HAP-1 (cell line): Measurements from ENCODE around the gene TBRG4.

ENCODE experiments used
- DNase-seq, 2 experiments: peaks; one replicate each; pipeline ENCODE4 v3.0.0-alpha.2; 2016 to 2020; ENCODE audit warnings: low spot score in 2 of 2
- H3K27me3 ChIP-seq: fragments of 250-450 bp; sonication (Bioruptor Pico); 2 replicates; pipeline ENCODE4 v1.5.1; 2020; ENCODE audit warnings: low read depth, mild to moderate bottlenecking, moderate library complexity
- H3K36me3 ChIP-seq: fragments of 250-450 bp; sonication (Bioruptor Pico); replicated peaks from 2 replicates; pipeline ENCODE4 v1.5.1; 2020; ENCODE audit warnings: mild to moderate bottlenecking
- H3K4me1 ChIP-seq: fragments of 250-450 bp; sonication (Bioruptor Pico); 2 replicates; pipeline ENCODE4 v1.5.1; 2020; ENCODE audit warnings: mild to moderate bottlenecking
- H3K4me3 ChIP-seq: fragments of 250-450 bp; sonication (Bioruptor Pico); 2 replicates; pipeline ENCODE4 v1.5.1; 2020; ENCODE audit warnings: mild to moderate bottlenecking, moderate library complexity
- H3K9me3 ChIP-seq: fragments of 250-450 bp; sonication (Bioruptor Pico); 2 replicates; pipeline ENCODE4 v1.5.1; 2020; ENCODE audit warnings: mild to moderate bottlenecking, moderate library complexity
- in situ Hi-C: fragments of 300-500 bp; cut with MboI; formaldehyde crosslinking; loops from 3 replicates; pipeline ENCODE4 v1.14.3; 2020; ENCODE audit warnings: low sequenced_read_pairs, inconsistent platforms, mixed read lengths

TBRG4 gene

DNA sequence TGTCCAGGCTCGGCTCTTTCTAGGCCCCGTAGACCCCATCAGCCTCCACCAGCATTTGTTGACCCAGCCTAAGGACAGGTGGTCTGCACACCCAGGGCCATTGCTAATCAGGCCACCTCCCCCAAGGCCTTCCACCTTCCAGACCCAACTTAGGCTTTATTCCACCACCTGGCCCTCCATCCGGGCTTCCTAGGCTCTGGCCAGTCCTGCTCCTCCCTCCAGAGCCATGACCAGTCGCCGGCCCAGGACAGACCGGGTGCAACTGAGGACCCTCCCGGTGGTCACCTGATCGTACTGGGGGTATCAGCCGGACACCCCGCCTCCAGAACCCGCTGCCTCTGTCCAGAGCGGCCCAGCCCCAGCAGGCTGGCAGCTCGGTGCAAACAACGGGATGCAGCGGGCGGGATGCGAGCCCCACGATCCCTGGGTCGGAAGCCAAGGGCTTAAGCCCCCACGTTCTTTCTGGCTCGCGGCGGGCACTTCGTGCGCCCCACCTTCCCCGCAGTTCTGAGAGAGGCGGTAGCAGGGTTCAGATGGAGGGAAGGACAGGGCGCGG, 23.3 kb downstream of the TBRG4 start:
- H3K4me3 ChIP-seq, result no peak overlapping the region

DNA sequence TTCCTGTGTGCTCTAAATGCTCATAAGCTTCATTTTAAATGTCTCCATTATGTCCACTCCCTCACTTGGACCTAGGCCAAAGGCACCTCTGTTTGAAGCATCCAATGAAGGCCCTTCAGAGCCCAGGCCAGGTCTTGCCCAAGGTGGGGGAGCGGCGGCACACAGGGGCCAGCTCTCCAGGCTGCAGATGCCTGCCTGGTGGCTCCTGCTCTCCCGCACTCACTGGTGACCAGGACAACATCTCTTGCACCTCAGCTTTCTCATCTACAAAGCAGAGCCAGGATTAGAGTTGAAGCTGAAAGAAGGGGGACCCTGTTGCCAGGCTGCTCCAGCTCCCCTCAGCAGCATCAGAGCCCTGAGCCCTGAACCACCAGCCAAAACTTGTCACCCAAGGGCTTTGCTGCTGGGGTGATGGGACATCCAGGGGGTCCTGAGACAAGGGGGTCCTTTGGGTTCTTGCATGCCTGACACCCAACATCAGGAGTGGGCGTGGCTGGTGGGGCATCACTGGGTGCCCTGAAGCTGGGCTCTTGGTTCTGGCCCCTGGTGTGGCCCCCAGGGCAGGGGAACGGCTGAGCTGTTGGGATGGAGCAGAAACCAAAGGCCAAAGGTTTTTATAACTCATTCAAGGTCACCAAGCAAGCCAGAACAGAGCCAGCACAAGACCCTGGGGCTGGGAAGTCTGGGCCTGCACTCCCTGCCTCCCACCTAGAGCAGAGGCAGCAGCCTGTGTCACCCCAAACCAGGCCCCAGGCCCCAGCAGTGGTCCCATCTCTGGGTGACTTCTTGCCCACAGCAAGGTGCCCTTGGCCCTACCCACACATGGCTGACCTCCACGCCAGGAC, 24.0 kb downstream of the TBRG4 start:
- Histone ChIP-seq H3K4me1 (0 out of 2 replicates have a peak, but pooled peaks cover 3% of the 10 kb centered on the region), H3K27me3 (0 out of 2 replicates have a peak, but pooled peaks cover 4% of the 10 kb centered on the region), H3K9me3 (no peaks in the 10 kb centered on the region), H3K4me3 (no peak overlapping the region), H3K36me3 (no peaks in the 10 kb centered on the region)
- in situ Hi-C loops, result no loop called here
- no peak for DNase-seq

More for the DNA sequence above, 23.3 kb downstream of the TBRG4 start:
- in situ Hi-C loops, result no loop called here
- Histone ChIP-seq H3K4me1 (0 out of 2 replicates have a peak, but pooled peaks cover 6% of the 10 kb centered on the region), H3K27me3 (0 out of 2 replicates have a peak, but pooled peaks cover 4% of the 10 kb centered on the region), H3K36me3 (no peaks in the 10 kb centered on the region), H3K9me3 (no peaks in the 10 kb centered on the region)
- no peak for DNase-seq

- H3K27me3 ChIP-seq, result 0 out of 2 replicates have a peak, but pooled peaks cover 4% of the 10 kb centered on the region
- in situ Hi-C loops, result no loop called here
- no peaks in the 10 kb centered on the region for H3K4me1 ChIP-seq
- no peaks in the 10 kb centered on the region for H3K36me3 ChIP-seq
- DNase-seq, result no peak
- no peak overlapping the region for H3K4me3 ChIP-seq
- no peaks in the 10 kb centered on the region for H3K9me3 ChIP-seq
Measured at GRCh38 chr7:45086331-45087065, 25.0 kb downstream of the TBRG4 start.

- H3K9me3 ChIP-seq, result no peaks in the 10 kb centered on the region
- in situ Hi-C loops, result no loop called here
- H3K4me3 ChIP-seq, result no peak overlapping the region
- no peak for DNase-seq
- 0 out of 2 replicates have a peak, but pooled peaks cover 4% of the 10 kb centered on the region for H3K27me3 ChIP-seq
- H3K4me1 ChIP-seq, result no peaks in the 10 kb centered on the region
- H3K36me3 ChIP-seq, result no peaks in the 10 kb centered on the region
Measured at GRCh38 chr7:45085619-45086200, 25.8 kb downstream of the TBRG4 start.

GRCh38 chr7:45084901-45085618, 26.4 kb downstream of the TBRG4 start:
- no peak for DNase-seq
- no peaks in the 10 kb centered on the region for H3K36me3 ChIP-seq
- H3K4me1 ChIP-seq, result no peaks in the 10 kb centered on the region
- no peak overlapping the region for H3K4me3 ChIP-seq
- no peaks in the 10 kb centered on the region for H3K9me3 ChIP-seq
- in situ Hi-C loops, result no loop called here
- 0 out of 2 replicates have a peak, but pooled peaks cover 4% of the 10 kb centered on the region for H3K27me3 ChIP-seq

GRCh38 chr7:45084336-45084735, 27.2 kb downstream of the TBRG4 start:
- in situ Hi-C loops, result no loop called here
- no peaks in the 10 kb centered on the region for H3K27me3 ChIP-seq
- H3K36me3 ChIP-seq, result no peaks in the 10 kb centered on the region
- no peaks in the 10 kb centered on the region for H3K9me3 ChIP-seq
- no peak for DNase-seq
- no peaks in the 10 kb centered on the region for H3K4me1 ChIP-seq
- no peak overlapping the region for H3K4me3 ChIP-seq

GRCh38 chr7:45082831-45083331, 28.6 kb downstream of the TBRG4 start:
- Histone ChIP-seq H3K4me1 (no peaks in the 10 kb centered on the region), H3K36me3 (no peaks in the 10 kb centered on the region), H3K4me3 (no peak overlapping the region), H3K9me3 (no peaks in the 10 kb centered on the region), H3K27me3 (no peaks in the 10 kb centered on the region)
- DNase-seq, result no peak
- in situ Hi-C loops, result no loop called here

- in situ Hi-C loops, result no loop called here
- H3K36me3 ChIP-seq, result no peaks in the 10 kb centered on the region
Measured at GRCh38 chr7:45082031-45082830, 29.3 kb downstream of the TBRG4 start.

DNA sequence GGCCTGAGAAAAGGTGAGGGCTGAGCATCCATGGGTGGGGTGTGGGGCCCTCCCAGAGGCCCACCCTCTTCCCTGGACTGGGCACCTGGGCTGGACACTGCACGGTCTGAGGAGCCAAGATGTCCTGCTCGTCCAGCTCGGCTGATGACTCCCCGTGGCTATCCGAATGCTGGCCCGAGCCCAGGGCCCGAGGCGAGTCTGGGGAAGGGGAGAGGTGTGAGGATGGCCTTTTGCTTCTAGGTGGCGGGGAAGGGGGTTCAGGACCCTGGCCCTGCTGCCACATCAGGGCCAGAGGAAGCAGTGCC, 29.9 kb downstream of the TBRG4 start:
- no peak for DNase-seq
- no peaks in the 10 kb centered on the region for H3K4me1 ChIP-seq
- no peaks in the 10 kb centered on the region for H3K36me3 ChIP-seq
- H3K27me3 ChIP-seq, result no peaks in the 10 kb centered on the region
- H3K4me3 ChIP-seq, result no peak overlapping the region
- no peaks in the 10 kb centered on the region for H3K9me3 ChIP-seq
- in situ Hi-C loops, result no loop called here

More at GRCh38 chr7:45082031-45082830, 29.3 kb downstream of the TBRG4 start:
- Histone ChIP-seq H3K9me3 (no peaks in the 10 kb centered on the region), H3K4me3 (no peak overlapping the region), H3K27me3 (no peaks in the 10 kb centered on the region), H3K4me1 (no peaks in the 10 kb centered on the region)
- DNase-seq, result no peak

DNA sequence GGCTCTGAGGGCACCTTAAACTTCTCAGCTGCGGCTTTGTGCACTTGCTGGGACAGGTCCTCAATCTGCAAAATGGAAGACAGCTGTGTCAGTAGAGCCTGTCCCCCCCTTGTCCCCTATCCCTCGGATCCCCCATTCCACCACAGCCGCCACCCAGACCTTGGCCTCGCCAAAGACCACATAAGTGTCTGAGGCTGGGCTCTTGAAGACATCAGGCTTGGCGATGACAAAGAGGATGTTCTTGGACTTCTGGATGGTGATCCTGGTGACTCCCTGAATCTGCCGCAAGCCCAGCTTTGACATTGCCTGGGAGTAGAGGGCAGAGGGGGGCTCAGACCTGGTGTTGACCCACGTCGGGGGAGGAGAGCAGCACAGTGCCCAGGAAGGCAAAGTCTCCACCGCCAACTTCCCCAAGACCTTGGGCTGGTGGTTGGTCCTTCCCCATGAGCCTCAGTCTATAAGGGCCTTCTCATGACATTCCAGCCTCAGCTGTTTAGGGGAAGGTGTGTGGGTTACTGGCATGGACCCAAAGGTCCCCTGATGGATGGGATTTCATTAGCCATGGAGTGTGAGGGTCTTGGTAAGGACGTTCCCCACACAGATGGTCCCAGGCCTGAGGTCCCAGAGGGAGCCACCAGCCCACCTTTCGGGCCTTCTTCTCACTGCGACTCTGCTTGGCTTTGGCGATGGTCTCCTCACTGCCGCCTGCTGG, 30.4 kb downstream of the TBRG4 start:
- no peak for DNase-seq
- Histone ChIP-seq H3K36me3 (no peaks in the 10 kb centered on the region), H3K27me3 (no peaks in the 10 kb centered on the region), H3K4me3 (no peak overlapping the region), H3K9me3 (no peaks in the 10 kb centered on the region), H3K4me1 (no peaks in the 10 kb centered on the region)
- in situ Hi-C loops, result no loop called here

DNA sequence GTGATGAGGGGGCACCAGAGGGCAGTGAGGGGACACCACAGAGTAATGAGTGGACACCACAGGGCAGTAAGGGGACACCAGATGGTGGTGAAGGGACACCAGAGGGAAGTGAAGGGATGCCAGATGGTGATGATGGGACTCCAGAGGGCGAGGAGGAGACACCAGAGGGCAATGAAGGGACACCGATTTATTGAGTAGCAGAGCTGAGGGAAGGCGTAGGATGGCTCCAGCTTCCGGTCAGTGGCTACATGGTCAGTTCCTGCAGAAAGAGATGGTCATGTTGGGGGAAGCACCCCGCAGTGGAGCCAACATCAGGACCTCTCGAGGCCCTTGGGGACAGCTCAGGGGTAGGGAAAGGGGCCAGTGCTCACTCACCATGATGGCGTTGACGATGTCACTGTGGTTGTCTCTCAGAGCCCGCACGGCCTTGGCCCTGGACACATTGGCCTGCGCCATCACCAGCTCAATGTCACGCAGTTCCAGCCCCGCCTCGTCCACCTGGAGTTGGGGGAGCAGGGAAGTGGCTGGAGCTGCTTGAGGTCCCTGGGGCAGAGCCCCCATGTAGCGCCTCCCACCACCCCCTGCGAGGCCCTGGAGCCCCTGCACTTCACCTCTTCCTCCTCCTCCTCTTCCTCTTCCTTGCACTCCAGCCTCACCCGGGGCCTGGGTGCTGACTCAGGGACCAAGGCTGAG, 31.1 kb downstream of the TBRG4 start:
- no peak overlapping the region for H3K4me3 ChIP-seq
- no peaks in the 10 kb centered on the region for H3K9me3 ChIP-seq
- H3K4me1 ChIP-seq, result no peaks in the 10 kb centered on the region
- in situ Hi-C loops, result no loop called here
- H3K36me3 ChIP-seq, result no peaks in the 10 kb centered on the region; the same call in 1 of the 2 replicates
- DNase-seq, result no peak
- no peaks in the 10 kb centered on the region for H3K27me3 ChIP-seq
